ENCODE data around the gene DPYSL4. TPM values are rescaled to one million over a fixed set of nuclear protein-coding genes. Genes with fewer than 3 reads are reported as not detected.
A peak's percentile ranks its signal among the peaks of the same experiment; 100 is the strongest.

Gene DPYSL4
- total RNA-seq, 6 donors from 2014 or later = 0.11 to 2.2 (median 0.79) TPM; not detected in 1

DNA sequence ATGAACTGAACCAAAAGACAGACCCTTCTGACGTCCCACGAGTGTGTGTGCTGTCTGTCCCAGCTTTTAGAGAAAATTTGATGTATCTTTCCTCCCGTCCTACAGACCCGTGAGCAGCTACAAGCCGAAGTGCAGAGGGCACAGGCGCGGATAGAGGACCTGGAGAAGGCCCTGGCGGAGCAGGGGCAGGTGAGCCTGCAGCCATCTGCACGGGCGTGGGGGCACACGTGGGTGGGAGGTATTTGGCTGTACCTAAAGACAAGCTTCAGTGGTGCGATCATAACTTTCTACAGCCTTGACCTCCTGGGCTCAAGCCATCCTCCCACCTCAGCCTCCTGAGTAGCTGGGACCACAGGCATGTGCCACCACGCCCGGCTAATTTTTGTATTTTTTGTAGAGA lies 41.7 kb upstream of the DPYSL4 start:
- 81 to 88% methylated on average over 14 of the region's 14 CpGs for WGBS, 2 donors
- TF ChIP-seq POLR2AphosphoS5 (IDR thresholded peaks at IDR 0.05) (no peak), EP300 (IDR thresholded peaks at IDR 0.05) (no peak), POLR2A (IDR thresholded peaks at IDR 0.05) (no peak)
- TF ChIP-seq, protein P1, sequence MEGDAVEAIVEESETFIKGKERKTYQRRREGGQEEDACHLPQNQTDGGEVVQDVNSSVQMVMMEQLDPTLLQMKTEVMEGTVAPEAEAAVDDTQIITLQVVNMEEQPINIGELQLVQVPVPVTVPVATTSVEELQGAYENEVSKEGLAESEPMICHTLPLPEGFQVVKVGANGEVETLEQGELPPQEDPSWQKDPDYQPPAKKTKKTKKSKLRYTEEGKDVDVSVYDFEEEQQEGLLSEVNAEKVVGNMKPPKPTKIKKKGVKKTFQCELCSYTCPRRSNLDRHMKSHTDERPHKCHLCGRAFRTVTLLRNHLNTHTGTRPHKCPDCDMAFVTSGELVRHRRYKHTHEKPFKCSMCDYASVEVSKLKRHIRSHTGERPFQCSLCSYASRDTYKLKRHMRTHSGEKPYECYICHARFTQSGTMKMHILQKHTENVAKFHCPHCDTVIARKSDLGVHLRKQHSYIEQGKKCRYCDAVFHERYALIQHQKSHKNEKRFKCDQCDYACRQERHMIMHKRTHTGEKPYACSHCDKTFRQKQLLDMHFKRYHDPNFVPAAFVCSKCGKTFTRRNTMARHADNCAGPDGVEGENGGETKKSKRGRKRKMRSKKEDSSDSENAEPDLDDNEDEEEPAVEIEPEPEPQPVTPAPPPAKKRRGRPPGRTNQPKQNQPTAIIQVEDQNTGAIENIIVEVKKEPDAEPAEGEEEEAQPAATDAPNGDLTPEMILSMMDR (IDR thresholded peaks at IDR 0.05) = no peak
- peak in 1 of 2 donors; percentile 52 for DNase-seq
- no peak for ATAC-seq (ENCODE audit: low FRiP score in 2 of 2)
- Histone ChIP-seq H3K36me3 (no peaks in the 10 kb centered on the region), H3K4me1 (peaks cover 0 to 10% (median 0%) of the 10 kb centered on the region in 4 donors), H3K4me3 (no peak overlapping the region), H3K27ac (no peak overlapping the region), H3K27me3 (peaks cover 0 to 9% (median 3%) of the 10 kb centered on the region in 4 donors), H3K9me3 (no peaks in the 10 kb centered on the region)

DNA sequence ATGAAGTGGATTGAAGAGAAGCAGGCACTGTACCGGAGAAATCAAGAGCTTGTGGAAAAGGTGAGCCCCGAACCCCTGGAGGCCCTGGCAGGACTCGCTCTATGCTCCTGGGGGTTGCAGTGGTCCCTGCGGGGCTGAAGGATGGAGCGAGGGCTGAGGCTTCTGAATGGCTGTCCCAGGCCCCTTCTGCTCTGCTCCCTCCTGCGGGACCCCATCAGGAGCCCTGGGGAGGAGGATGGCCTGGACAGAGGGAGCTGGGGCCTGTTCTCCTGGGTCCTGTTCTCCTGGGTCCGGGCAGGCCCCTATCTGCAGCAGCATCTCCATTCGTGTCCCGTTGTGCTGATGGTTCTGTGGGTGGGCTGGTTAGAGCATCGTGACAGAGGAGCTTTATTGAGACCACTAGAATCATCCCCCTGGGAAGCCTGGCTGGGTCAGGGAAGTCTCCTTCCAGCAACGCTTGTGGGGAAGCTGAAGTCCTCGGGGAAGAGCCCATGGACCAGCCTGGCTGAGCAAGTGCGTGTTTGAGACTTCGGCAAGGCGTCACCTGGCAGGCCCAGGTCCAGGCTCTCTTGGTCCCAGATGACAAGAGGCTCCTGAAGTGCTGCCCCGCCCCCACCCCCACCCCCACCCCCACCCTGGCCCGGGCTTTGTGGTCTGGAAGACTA lies 41.1 kb upstream of the DPYSL4 start:
- DNase-seq (peak in 1 of 2 donors; percentile 30), ATAC-seq (ENCODE audit: low FRiP score in 2 of 2) (no peak)
- TF ChIP-seq EP300 (IDR thresholded peaks at IDR 0.05) = no peak
- H3K27ac ChIP-seq = no peak overlapping the region
- H3K4me1 ChIP-seq = peaks cover 0 to 10% (median 0%) of the 10 kb centered on the region in 4 donors
- WGBS, 2 donors = 81 to 96% methylated on average over 7 to 16 of the region's 17 CpGs
- H3K27me3 ChIP-seq = peaks cover 0 to 9% (median 3%) of the 10 kb centered on the region in 4 donors
- no peaks in the 10 kb centered on the region for H3K9me3 ChIP-seq
- no peak overlapping the region for H3K4me3 ChIP-seq
- no peaks in the 10 kb centered on the region for H3K36me3 ChIP-seq

DNA sequence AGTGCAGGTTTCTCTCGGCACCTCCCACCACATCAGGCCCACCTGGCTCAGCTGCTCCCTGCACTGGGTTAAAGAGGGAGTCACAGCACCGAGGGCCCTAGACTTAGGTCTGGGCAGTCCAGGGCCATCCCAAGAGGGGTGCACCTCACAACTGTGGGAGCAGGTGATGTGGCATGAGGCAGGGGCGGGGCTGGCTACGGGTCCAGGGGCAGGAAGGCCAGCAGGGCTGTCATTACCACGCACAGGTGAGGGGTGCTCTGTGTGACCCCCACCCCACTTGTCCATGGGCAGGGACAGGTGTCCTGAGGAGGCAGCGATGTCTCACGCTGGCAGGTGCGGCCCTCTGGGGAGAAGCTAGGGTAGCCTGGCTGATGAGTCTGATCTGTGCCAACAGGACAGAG lies 40.5 kb upstream of the DPYSL4 start:
- no peak for TF ChIP-seq POLR2AphosphoS5 (IDR thresholded peaks at IDR 0.05)
- no peak for TF ChIP-seq POLR2A (IDR thresholded peaks at IDR 0.05)
- no peak for TF ChIP-seq EP300 (IDR thresholded peaks at IDR 0.05)
- TF ChIP-seq, protein P1 (IDR thresholded peaks at IDR 0.05) = no peak
- peaks cover 0 to 9% (median 3%) of the 10 kb centered on the region in 4 donors for H3K27me3 ChIP-seq

DNA sequence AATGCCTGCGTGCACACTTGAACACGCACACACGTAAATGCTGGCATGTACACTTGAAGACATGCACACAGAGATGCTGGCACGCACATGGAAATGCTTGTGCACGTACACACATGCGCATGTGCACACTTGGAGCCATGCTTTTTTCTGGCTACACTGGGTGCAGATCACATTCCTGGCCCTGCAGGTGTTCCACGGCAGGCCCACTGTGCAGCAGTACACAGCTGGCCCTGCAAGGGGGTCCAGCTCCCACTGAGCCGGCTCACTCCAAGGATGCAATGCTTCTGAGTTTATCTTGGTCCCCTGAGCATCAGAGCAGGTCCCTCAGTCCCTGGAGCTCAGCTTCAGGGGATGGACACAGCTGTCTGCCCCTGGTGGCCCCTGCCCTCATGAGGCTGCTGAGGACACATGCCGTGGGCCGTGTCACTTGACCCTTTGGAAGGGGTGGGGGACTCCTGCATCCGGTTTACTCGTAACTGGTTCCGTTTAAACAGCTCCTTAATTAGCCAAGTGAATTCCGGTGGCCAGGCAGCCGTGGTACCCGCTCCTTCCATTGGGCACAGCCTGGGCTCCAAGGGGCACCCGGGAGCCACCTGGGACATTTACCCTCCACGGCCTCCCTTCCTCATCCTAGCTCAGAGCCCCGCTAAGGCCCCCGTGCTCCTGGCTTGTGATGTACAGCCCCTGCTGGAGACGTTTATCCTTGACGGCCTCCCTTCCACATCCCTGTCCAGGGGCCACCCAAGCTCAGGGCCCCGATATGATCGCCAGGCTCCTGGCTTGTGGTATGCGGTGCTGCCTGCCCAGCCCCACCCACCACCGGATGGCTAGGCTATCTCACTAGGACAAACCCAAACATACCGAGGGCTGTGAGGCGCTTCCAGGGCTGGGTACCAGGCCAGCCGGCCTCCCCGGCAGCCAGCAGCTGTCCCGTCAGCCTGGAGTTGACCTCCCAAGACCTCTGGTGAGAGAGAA lies 39.5 kb upstream of the DPYSL4 start:
- peaks cover 0 to 8% (median 0%) of the 10 kb centered on the region in 4 donors for H3K4me1 ChIP-seq
- no peaks in the 10 kb centered on the region for H3K9me3 ChIP-seq
- DNase-seq (peak in 1 of 2 donors; percentile 74), ATAC-seq (ENCODE audit: low FRiP score in 2 of 2) (no peak)
- H3K4me3 ChIP-seq = no peak overlapping the region
- TF ChIP-seq POLR2AphosphoS5 (IDR thresholded peaks at IDR 0.05) (no peak), POLR2A (IDR thresholded peaks at IDR 0.05) (no peak), EP300 (IDR thresholded peaks at IDR 0.05) (no peak)
- TF ChIP-seq, protein P1 (IDR thresholded peaks at IDR 0.05) = no peak
- 68 to 78% methylated on average over 20 to 31 of the region's 31 CpGs for WGBS, 2 donors
- no peaks in the 10 kb centered on the region for H3K36me3 ChIP-seq
- H3K27me3 ChIP-seq = peaks cover 0 to 6% (median 3%) of the 10 kb centered on the region in 4 donors
- H3K27ac ChIP-seq = no peak overlapping the region

More for the DNA sequence above, 40.5 kb upstream of the DPYSL4 start:
- no peak overlapping the region for H3K4me3 ChIP-seq
- no peak for ATAC-seq (ENCODE audit: low FRiP score in 2 of 2)
- H3K36me3 ChIP-seq = no peaks in the 10 kb centered on the region
- no peak overlapping the region for H3K27ac ChIP-seq
- H3K9me3 ChIP-seq = no peaks in the 10 kb centered on the region
- 74% methylated on average over 7 of the region's 8 CpGs; no CpG with 5 or more reads in 1 of the 2 donors for WGBS, 2 donors
- DNase-seq = peak in 1 of 2 donors; percentile 52
- H3K4me1 ChIP-seq = peaks cover 0 to 10% (median 0%) of the 10 kb centered on the region in 4 donors

Measured in upper lobe of left lung (tissue), 6 donors.